HL-60 (cell line): ENCODE results near the gene ADSL.

ENCODE experiments used
- GABPA ChIP-seq: IDR thresholded peaks from 2 replicates; pipeline ENCODE4 v1.6.1; 2012; ENCODE audit warnings: low read depth
- POLR2AphosphoS5 ChIP-seq: IDR thresholded peaks from 2 replicates; pipeline ENCODE4 v1.6.1; 2012; ENCODE audit warnings: low read depth
- SPI1 ChIP-seq: IDR thresholded peaks from 2 replicates; pipeline ENCODE4 v1.6.1; 2012; ENCODE audit warnings: low read depth, mild to moderate bottlenecking, borderline replicate concordance
- TF ChIP-seq, protein P1 (sequence below): IDR thresholded peaks from 2 replicates; pipeline ENCODE4 v1.6.1; 2012; ENCODE audit warnings: low read depth; ENCODE audit not compliant: insufficient replicate concordance
- TF ChIP-seq, protein P2 (sequence below): IDR thresholded peaks from one replicate; pipeline ENCODE4 v1.5.1; 2011; ENCODE audit warnings: low read length, control low read depth, inconsistent platforms; ENCODE audit not compliant: insufficient read depth

DNA sequence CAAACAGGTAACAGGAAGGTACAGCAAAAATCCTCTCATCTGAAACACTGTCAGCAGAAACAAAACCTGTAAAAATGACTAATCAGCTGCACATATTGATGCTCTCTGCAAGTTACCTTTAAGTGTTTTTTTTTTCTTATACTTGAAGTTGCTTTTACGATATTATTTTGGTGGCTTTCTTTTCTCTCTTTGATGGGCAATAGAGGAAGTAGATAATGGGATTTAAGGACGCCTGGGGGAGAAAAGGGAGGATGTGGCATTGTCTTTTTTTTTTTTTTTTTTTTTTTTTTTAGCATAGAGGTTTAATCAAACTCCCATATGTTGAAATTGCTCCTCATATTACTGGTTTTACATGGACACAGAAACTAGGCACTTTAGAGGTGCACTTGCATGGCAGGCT lies 11.4 kb upstream of the ADSL start:
- TF ChIP-seq, protein P1, sequence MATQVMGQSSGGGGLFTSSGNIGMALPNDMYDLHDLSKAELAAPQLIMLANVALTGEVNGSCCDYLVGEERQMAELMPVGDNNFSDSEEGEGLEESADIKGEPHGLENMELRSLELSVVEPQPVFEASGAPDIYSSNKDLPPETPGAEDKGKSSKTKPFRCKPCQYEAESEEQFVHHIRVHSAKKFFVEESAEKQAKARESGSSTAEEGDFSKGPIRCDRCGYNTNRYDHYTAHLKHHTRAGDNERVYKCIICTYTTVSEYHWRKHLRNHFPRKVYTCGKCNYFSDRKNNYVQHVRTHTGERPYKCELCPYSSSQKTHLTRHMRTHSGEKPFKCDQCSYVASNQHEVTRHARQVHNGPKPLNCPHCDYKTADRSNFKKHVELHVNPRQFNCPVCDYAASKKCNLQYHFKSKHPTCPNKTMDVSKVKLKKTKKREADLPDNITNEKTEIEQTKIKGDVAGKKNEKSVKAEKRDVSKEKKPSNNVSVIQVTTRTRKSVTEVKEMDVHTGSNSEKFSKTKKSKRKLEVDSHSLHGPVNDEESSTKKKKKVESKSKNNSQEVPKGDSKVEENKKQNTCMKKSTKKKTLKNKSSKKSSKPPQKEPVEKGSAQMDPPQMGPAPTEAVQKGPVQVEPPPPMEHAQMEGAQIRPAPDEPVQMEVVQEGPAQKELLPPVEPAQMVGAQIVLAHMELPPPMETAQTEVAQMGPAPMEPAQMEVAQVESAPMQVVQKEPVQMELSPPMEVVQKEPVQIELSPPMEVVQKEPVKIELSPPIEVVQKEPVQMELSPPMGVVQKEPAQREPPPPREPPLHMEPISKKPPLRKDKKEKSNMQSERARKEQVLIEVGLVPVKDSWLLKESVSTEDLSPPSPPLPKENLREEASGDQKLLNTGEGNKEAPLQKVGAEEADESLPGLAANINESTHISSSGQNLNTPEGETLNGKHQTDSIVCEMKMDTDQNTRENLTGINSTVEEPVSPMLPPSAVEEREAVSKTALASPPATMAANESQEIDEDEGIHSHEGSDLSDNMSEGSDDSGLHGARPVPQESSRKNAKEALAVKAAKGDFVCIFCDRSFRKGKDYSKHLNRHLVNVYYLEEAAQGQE: no peak
- TF ChIP-seq, protein P2, sequence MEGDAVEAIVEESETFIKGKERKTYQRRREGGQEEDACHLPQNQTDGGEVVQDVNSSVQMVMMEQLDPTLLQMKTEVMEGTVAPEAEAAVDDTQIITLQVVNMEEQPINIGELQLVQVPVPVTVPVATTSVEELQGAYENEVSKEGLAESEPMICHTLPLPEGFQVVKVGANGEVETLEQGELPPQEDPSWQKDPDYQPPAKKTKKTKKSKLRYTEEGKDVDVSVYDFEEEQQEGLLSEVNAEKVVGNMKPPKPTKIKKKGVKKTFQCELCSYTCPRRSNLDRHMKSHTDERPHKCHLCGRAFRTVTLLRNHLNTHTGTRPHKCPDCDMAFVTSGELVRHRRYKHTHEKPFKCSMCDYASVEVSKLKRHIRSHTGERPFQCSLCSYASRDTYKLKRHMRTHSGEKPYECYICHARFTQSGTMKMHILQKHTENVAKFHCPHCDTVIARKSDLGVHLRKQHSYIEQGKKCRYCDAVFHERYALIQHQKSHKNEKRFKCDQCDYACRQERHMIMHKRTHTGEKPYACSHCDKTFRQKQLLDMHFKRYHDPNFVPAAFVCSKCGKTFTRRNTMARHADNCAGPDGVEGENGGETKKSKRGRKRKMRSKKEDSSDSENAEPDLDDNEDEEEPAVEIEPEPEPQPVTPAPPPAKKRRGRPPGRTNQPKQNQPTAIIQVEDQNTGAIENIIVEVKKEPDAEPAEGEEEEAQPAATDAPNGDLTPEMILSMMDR: no peak
- TF ChIP-seq POLR2AphosphoS5 (no peak), SPI1 (no peak), GABPA (no peak)
